ENCODE measurements around the gene PCDH12. TPM values are rescaled to one million over a fixed set of nuclear protein-coding genes. Genes with fewer than 3 reads are reported as not detected.
A peak's percentile ranks its signal among the peaks of the same experiment; 100 is the strongest.

Gene PCDH12
- total RNA-seq, 4 donors from 2014 or later = 1.3 to 43.6 (median 3.6) TPM

DNA sequence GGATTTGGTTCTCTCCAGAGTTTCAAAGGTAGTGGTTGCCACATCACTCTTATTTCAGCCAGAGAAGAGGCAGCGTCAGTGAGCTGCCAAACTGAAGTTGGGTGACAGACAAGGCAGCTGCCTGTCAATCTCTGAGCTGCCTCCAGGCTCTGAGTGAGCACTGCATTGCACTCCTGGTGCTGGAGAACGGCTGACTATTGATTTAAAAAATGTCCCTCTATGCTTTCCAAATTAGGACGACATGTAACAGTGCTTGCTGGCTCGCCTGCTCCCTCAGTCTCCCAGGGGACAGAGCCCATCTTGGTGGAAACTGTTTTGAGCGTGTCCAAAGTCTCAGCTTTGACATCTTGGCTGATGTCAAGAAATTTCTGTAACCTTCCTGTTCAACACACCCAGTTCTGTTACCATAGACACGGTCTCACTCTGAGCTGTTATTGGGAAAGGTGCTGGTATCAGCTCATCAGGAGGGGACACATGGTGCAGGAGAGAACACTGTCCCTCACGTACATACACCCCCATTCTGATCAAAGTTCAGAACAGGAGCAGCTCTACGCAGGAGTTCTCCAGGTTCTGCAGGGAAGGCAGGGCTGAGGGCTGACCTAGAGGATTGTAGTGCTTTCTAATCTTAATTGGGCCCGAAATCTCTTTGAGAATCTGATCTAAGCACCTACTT is 15.7 kb downstream of the PCDH12 start:
- peaks cover 0 to 5% of the 10 kb centered on the region in 2 donors for H3K4me1 ChIP-seq
- H3K27ac ChIP-seq = no peak overlapping the region
- intact Hi-C loops (cut with DNase I; ENCODE audit: low total_unique reads) = no loop called here
- H3K4me3 ChIP-seq = no peak overlapping the region
- H3K9me3 ChIP-seq = no peaks in the 10 kb centered on the region
- TF ChIP-seq POLR2A (IDR thresholded peaks at IDR 0.05) = no peak
- TF ChIP-seq, protein P1, sequence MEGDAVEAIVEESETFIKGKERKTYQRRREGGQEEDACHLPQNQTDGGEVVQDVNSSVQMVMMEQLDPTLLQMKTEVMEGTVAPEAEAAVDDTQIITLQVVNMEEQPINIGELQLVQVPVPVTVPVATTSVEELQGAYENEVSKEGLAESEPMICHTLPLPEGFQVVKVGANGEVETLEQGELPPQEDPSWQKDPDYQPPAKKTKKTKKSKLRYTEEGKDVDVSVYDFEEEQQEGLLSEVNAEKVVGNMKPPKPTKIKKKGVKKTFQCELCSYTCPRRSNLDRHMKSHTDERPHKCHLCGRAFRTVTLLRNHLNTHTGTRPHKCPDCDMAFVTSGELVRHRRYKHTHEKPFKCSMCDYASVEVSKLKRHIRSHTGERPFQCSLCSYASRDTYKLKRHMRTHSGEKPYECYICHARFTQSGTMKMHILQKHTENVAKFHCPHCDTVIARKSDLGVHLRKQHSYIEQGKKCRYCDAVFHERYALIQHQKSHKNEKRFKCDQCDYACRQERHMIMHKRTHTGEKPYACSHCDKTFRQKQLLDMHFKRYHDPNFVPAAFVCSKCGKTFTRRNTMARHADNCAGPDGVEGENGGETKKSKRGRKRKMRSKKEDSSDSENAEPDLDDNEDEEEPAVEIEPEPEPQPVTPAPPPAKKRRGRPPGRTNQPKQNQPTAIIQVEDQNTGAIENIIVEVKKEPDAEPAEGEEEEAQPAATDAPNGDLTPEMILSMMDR (IDR thresholded peaks at IDR 0.05) = no peak
- no peaks in the 10 kb centered on the region for H3K36me3 ChIP-seq
- no peak for DNase-seq
- H3K27me3 ChIP-seq = no peaks in the 10 kb centered on the region

- no peak for DNase-seq
- peak overlapping the region; percentile 27 for H3K27ac ChIP-seq
- peaks cover 0 to 5% of the 10 kb centered on the region in 2 donors for H3K4me1 ChIP-seq
- intact Hi-C loops (cut with DNase I; ENCODE audit: low total_unique reads) = no loop called here
- no peaks in the 10 kb centered on the region for H3K9me3 ChIP-seq
- no peaks in the 10 kb centered on the region for H3K27me3 ChIP-seq
- no peaks in the 10 kb centered on the region for H3K36me3 ChIP-seq
- H3K4me3 ChIP-seq = no peak overlapping the region
- TF ChIP-seq, protein P1 (IDR thresholded peaks at IDR 0.05) = no peak
- no peak for TF ChIP-seq POLR2A (IDR thresholded peaks at IDR 0.05)
Observed at GRCh38 chr5:141941779-141942178, 16.2 kb downstream of the PCDH12 start.

GRCh38 chr5:141941307-141941706 is 16.7 kb downstream of the PCDH12 start:
- H3K4me3 ChIP-seq = no peak overlapping the region
- peak overlapping the region; percentile 27 for H3K27ac ChIP-seq
- intact Hi-C loops (cut with DNase I; ENCODE audit: low total_unique reads) = no loop called here
- H3K27me3 ChIP-seq = no peaks in the 10 kb centered on the region
- H3K4me1 ChIP-seq = peaks cover 0 to 5% of the 10 kb centered on the region in 2 donors
- H3K36me3 ChIP-seq = no peaks in the 10 kb centered on the region
- DNase-seq = no peak
- TF ChIP-seq, protein P1 (IDR thresholded peaks at IDR 0.05) = no peak
- TF ChIP-seq POLR2A (IDR thresholded peaks at IDR 0.05) = no peak
- H3K9me3 ChIP-seq = no peaks in the 10 kb centered on the region

DNA sequence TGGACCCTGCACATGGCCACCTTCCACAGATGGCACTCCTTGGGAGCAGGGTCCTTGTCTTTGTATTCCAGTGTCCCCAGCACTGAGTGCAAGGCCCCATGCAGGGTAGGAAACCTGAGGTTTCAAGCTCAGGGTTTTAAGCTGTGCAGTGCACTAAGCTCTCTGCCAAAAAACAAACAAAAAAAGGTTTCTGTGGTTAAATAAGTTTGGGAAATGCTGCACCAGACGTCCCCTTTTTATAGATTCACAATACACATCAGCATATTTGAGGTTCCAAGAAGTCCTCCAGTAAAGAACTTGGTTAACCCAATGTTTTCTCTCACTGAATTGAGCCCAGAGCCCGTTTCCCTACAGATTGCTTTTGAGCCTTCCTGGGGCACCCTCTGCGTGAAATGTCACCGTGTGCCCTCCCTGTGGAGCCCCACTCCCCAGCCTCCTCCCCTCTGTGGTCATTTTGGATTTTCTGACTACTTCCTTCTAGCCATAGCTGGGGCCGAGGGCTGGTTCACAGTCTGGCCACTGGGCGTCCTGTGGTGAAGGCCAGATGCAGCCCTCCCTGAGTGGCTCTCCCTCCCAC is 17.2 kb downstream of the PCDH12 start:
- DNase-seq = no peak

DNA sequence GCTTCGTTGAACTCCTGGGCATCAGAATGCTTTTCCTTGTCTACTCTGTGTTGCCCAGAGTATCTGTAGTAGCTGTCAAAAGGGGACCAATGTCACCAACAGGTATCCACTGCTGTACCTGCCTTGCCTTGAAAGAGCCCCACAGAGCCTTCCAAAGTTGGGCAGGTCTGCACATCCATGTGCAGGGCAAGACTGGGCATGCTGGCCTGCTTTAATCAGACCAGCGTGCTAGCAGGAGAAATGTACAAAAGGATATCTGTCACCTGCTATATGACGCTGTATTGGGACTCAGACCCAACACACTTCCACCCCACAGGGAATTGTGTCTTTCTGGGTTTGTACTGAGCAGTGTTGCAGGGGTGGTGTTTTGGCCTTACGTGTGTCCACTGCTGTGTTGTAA is 22.5 kb downstream of the PCDH12 start:
- no peak for TF ChIP-seq POLR2A (IDR thresholded peaks at IDR 0.05)
- TF ChIP-seq, protein P1 (IDR thresholded peaks at IDR 0.05) = no peak
- intact Hi-C loops (cut with DNase I; ENCODE audit: low total_unique reads) = no loop called here
- no peaks in the 10 kb centered on the region for H3K36me3 ChIP-seq
- H3K4me1 ChIP-seq = no peaks in the 10 kb centered on the region
- H3K9me3 ChIP-seq = no peaks in the 10 kb centered on the region
- no peak overlapping the region for H3K4me3 ChIP-seq
- H3K27ac ChIP-seq = no peak overlapping the region
- H3K27me3 ChIP-seq = no peaks in the 10 kb centered on the region
- no peak for DNase-seq

More for the DNA sequence above, 17.2 kb downstream of the PCDH12 start:
- no peak overlapping the region for H3K4me3 ChIP-seq
- H3K27ac ChIP-seq = peak overlapping the region; percentile 27
- peaks cover 0 to 5% of the 10 kb centered on the region in 2 donors for H3K4me1 ChIP-seq
- TF ChIP-seq, protein P1 (IDR thresholded peaks at IDR 0.05) = no peak
- no peak for TF ChIP-seq POLR2A (IDR thresholded peaks at IDR 0.05)
- no peaks in the 10 kb centered on the region for H3K9me3 ChIP-seq
- no peaks in the 10 kb centered on the region for H3K27me3 ChIP-seq
- no peaks in the 10 kb centered on the region for H3K36me3 ChIP-seq
- intact Hi-C loops (cut with DNase I; ENCODE audit: low total_unique reads) = no loop called here
